ENCODE measurements around the gene WWOX. TPM values are rescaled to one million over a fixed set of nuclear protein-coding genes. Genes with fewer than 3 reads are reported as not detected.

WWOX gene
- total and polyA plus RNA-seq, 3 experiments from 2014 or later = 17.2 to 18.6 (median 18.2) TPM

- Histone ChIP-seq H3K4me3 (ENCODE audit: low read length) (no peak overlapping the region), H3K27ac (ENCODE audit: low read depth, low read length) (no peak overlapping the region), H3K9me3 (ENCODE audit: low read length) (no peaks in the 10 kb centered on the region), H3K36me3 (ENCODE audit: insufficient read depth, low read length) (no peaks in the 10 kb centered on the region), H3K4me1 (ENCODE audit: insufficient read depth, low read length) (no peaks in the 10 kb centered on the region), H3K27me3 (ENCODE audit: insufficient read depth, low read length, poor library complexity, severe bottlenecking) (no peaks in the 10 kb centered on the region)
- POLR2A ChIA-PET = no interaction called here
- Mint-ChIP-seq H3K27ac (no peak overlapping the region), H3K4me1 (no peaks in the 10 kb centered on the region), H3K27me3 (no peaks in the 10 kb centered on the region), H3K36me3 (peaks cover 0 to 20% (median 8%) of the 10 kb centered on the region in 3 donors), H3K9me3 (peaks cover 0 to 2% (median 0%) of the 10 kb centered on the region in 5 donors), H3K4me3 (no peak overlapping the region)
- no peak for DNase-seq
- CTCF ChIA-PET = no interaction called here
Observed at GRCh38 chr16:78289373-78289772, 189.9 kb downstream of the WWOX start.

GRCh38 chr16:78289844-78290277 lies 190.4 kb downstream of the WWOX start:
- no peaks in the 10 kb centered on the region for H3K9me3 ChIP-seq (ENCODE audit: low read length)
- Mint-ChIP-seq H3K36me3 (peaks cover 0 to 25% (median 10%) of the 10 kb centered on the region in 3 donors), H3K4me1 (no peaks in the 10 kb centered on the region), H3K4me3 (no peak overlapping the region), H3K27ac (no peak overlapping the region), H3K9me3 (peaks cover 0 to 2% (median 0%) of the 10 kb centered on the region in 5 donors), H3K27me3 (no peaks in the 10 kb centered on the region)
- no peaks in the 10 kb centered on the region for H3K36me3 ChIP-seq (ENCODE audit: insufficient read depth, low read length)
- H3K4me3 ChIP-seq (ENCODE audit: low read length) = no peak overlapping the region
- ChIA-PET POLR2A (no interaction called here), CTCF (no interaction called here)
- no peaks in the 10 kb centered on the region for H3K27me3 ChIP-seq (ENCODE audit: insufficient read depth, low read length, poor library complexity, severe bottlenecking)
- H3K4me1 ChIP-seq (ENCODE audit: insufficient read depth, low read length) = no peaks in the 10 kb centered on the region
- H3K27ac ChIP-seq (ENCODE audit: low read depth, low read length) = no peak overlapping the region
- DNase-seq = no peak

DNA sequence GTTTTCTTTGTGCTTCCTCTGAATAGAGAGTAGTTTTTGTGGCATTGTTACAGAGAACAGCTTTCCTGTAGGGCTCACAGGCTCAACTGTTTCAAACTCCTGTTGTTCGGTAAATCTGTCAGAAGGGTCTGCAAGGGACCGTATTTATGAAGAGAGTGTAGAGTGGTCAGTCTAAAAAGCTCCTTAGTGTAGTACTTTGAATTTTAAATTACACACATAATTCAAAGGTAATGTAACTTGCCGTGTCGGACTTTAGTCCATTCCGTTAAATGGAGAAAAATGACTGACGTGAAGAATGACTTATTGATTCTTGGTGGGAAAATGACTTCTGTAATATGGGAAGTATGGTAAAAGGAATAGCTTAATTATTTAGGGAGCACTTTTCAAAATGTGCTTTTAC lies 190.9 kb downstream of the WWOX start:
- Histone ChIP-seq H3K4me1 (ENCODE audit: insufficient read depth, low read length) (no peaks in the 10 kb centered on the region), H3K4me3 (ENCODE audit: low read length) (no peak overlapping the region), H3K27ac (ENCODE audit: low read depth, low read length) (no peak overlapping the region), H3K9me3 (ENCODE audit: low read length) (no peaks in the 10 kb centered on the region), H3K36me3 (ENCODE audit: insufficient read depth, low read length) (no peaks in the 10 kb centered on the region), H3K27me3 (ENCODE audit: insufficient read depth, low read length, poor library complexity, severe bottlenecking) (no peaks in the 10 kb centered on the region)
- Mint-ChIP-seq H3K4me1 (no peaks in the 10 kb centered on the region), H3K9me3 (peaks cover 0 to 3% (median 0%) of the 10 kb centered on the region in 5 donors), H3K27ac (no peak overlapping the region), H3K27me3 (no peaks in the 10 kb centered on the region), H3K4me3 (no peak overlapping the region), H3K36me3 (peaks cover 0 to 29% (median 10%) of the 10 kb centered on the region in 3 donors)
- ChIA-PET POLR2A (no interaction called here), CTCF (no interaction called here)
- DNase-seq = no peak

- H3K27me3 ChIP-seq (ENCODE audit: insufficient read depth, low read length, poor library complexity, severe bottlenecking) = no peaks in the 10 kb centered on the region
- H3K4me1 ChIP-seq (ENCODE audit: insufficient read depth, low read length) = no peaks in the 10 kb centered on the region
- POLR2A ChIA-PET = no interaction called here
- Mint-ChIP-seq H3K27ac (no peak overlapping the region), H3K4me3 (no peak overlapping the region), H3K27me3 (no peaks in the 10 kb centered on the region), H3K9me3 (peaks cover 0 to 3% (median 0%) of the 10 kb centered on the region in 5 donors), H3K4me1 (no peaks in the 10 kb centered on the region), H3K36me3 (peaks cover 0 to 29% (median 10%) of the 10 kb centered on the region in 3 donors)
- H3K36me3 ChIP-seq (ENCODE audit: insufficient read depth, low read length) = no peaks in the 10 kb centered on the region
- no peak for DNase-seq
- CTCF ChIA-PET = no interaction called here
- no peak overlapping the region for H3K27ac ChIP-seq (ENCODE audit: low read depth, low read length)
- no peaks in the 10 kb centered on the region for H3K9me3 ChIP-seq (ENCODE audit: low read length)
- no peak overlapping the region for H3K4me3 ChIP-seq (ENCODE audit: low read length)
Observed at GRCh38 chr16:78290872-78291591, 191.6 kb downstream of the WWOX start.

GRCh38 chr16:78291604-78292003 lies 192.2 kb downstream of the WWOX start:
- peaks cover 0 to 29% (median 10%) of the 10 kb centered on the region in 3 donors for H3K36me3 Mint-ChIP-seq
- H3K27ac Mint-ChIP-seq = no peak overlapping the region
- H3K4me3 ChIP-seq (ENCODE audit: low read length) = no peak overlapping the region
- no peak overlapping the region for H3K27ac ChIP-seq (ENCODE audit: low read depth, low read length)
- ChIA-PET CTCF (no interaction called here), POLR2A (no interaction called here)
- no peaks in the 10 kb centered on the region for H3K9me3 ChIP-seq (ENCODE audit: low read length)
- no peaks in the 10 kb centered on the region for H3K27me3 ChIP-seq (ENCODE audit: insufficient read depth, low read length, poor library complexity, severe bottlenecking)
- no peaks in the 10 kb centered on the region for H3K4me1 ChIP-seq (ENCODE audit: insufficient read depth, low read length)
- no peaks in the 10 kb centered on the region for H3K27me3 Mint-ChIP-seq
- H3K4me3 Mint-ChIP-seq = no peak overlapping the region
- DNase-seq = no peak
- H3K9me3 Mint-ChIP-seq = peaks cover 0 to 3% (median 0%) of the 10 kb centered on the region in 5 donors
- H3K36me3 ChIP-seq (ENCODE audit: insufficient read depth, low read length) = no peaks in the 10 kb centered on the region
- no peaks in the 10 kb centered on the region for H3K4me1 Mint-ChIP-seq

GRCh38 chr16:78292086-78292843 lies 192.8 kb downstream of the WWOX start:
- Mint-ChIP-seq H3K27me3 (no peaks in the 10 kb centered on the region), H3K36me3 (peaks cover 0 to 34% (median 13%) of the 10 kb centered on the region in 3 donors), H3K27ac (no peak overlapping the region), H3K4me1 (no peaks in the 10 kb centered on the region), H3K9me3 (peaks cover 0 to 3% (median 0%) of the 10 kb centered on the region in 5 donors), H3K4me3 (no peak overlapping the region)
- ChIA-PET CTCF (no interaction called here), POLR2A (no interaction called here)
- Histone ChIP-seq H3K27ac (ENCODE audit: low read depth, low read length) (no peak overlapping the region), H3K36me3 (ENCODE audit: insufficient read depth, low read length) (no peaks in the 10 kb centered on the region), H3K9me3 (ENCODE audit: low read length) (no peaks in the 10 kb centered on the region), H3K4me3 (ENCODE audit: low read length) (no peak overlapping the region), H3K4me1 (ENCODE audit: insufficient read depth, low read length) (no peaks in the 10 kb centered on the region), H3K27me3 (ENCODE audit: insufficient read depth, low read length, poor library complexity, severe bottlenecking) (no peaks in the 10 kb centered on the region)
- no peak for DNase-seq

DNA sequence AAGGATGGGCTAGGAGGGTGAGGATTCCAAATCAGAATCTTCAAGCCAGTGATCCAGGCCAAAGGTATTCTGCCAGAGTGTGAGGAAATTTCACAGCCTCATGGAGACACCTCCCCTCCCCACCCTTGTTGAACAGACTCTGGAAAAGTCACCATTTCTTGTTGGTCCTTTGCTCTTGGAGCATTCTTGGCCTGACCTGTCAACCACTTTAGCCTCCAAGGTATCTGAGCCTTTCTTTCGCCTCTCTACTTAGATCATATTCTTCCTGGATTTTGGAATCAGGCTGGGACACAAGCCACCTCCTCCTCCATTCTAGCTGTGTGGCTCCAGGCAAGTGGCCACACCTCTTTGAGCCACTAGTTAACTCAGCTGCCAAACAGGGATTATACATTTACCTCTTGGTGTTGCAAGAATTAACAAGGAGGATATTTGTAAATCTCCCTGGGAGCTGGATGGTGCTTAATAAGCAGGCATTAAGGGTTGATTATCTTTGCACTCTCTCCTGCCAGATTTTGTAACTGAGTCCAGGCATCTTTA lies 193.5 kb downstream of the WWOX start:
- H3K4me1 ChIP-seq (ENCODE audit: insufficient read depth, low read length) = no peaks in the 10 kb centered on the region
- H3K27ac Mint-ChIP-seq = no peak overlapping the region
- DNase-seq = no peak
- ChIA-PET POLR2A (no interaction called here), CTCF (no interaction called here)
- H3K27me3 Mint-ChIP-seq = no peaks in the 10 kb centered on the region
- no peak overlapping the region for H3K4me3 Mint-ChIP-seq
- no peak overlapping the region for H3K4me3 ChIP-seq (ENCODE audit: low read length)
- no peaks in the 10 kb centered on the region for H3K9me3 ChIP-seq (ENCODE audit: low read length)
- no peak overlapping the region for H3K27ac ChIP-seq (ENCODE audit: low read depth, low read length)
- H3K4me1 Mint-ChIP-seq = no peaks in the 10 kb centered on the region
- H3K9me3 Mint-ChIP-seq = peaks cover 0 to 3% (median 0%) of the 10 kb centered on the region in 5 donors
- H3K27me3 ChIP-seq (ENCODE audit: insufficient read depth, low read length, poor library complexity, severe bottlenecking) = no peaks in the 10 kb centered on the region
- H3K36me3 ChIP-seq (ENCODE audit: insufficient read depth, low read length) = no peaks in the 10 kb centered on the region
- peaks cover 0 to 41% (median 13%) of the 10 kb centered on the region in 3 donors for H3K36me3 Mint-ChIP-seq

DNA sequence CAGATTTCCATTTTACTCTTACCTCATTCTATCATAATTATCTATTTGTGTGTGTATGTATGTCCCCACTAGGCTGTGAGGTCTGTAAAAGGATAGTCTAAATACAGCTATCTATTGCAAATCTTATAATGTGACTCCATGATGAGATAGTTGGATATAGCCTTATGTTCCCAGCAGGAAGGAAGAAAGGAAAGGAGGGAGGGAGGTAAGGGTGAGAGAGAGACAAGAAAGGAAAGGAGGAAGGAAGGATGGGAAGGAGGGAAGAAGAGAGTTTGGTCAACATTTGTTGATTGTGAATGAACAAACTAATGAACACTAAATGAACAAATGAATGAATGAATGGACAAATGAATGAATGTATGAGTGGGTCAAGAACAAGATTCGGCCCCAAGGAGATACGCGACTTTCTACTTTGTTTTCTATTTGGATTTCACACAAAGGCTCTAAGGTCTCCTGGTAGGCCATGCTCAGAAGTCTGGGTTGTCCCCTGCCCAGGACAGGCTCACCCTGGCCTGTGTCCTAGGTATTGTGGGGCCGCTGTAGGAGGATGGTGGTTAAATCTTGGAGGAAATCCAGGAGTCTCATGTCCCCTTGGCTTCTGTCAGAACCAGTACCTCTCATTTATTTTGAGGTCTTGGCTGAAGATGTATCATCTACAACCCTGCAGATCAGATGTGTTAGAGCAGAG lies 195.2 kb downstream of the WWOX start:
- no peak overlapping the region for H3K27ac ChIP-seq (ENCODE audit: low read depth, low read length)
- Mint-ChIP-seq H3K36me3 (peaks cover 0 to 44% (median 16%) of the 10 kb centered on the region in 3 donors), H3K27ac (peak overlapping the region in 1 of 8 donors; percentile 37), H3K9me3 (peaks cover 0 to 2% (median 0%) of the 10 kb centered on the region in 5 donors), H3K4me3 (no peak overlapping the region), H3K4me1 (no peaks in the 10 kb centered on the region), H3K27me3 (no peaks in the 10 kb centered on the region)
- no peak overlapping the region for H3K4me3 ChIP-seq (ENCODE audit: low read length)
- H3K27me3 ChIP-seq (ENCODE audit: insufficient read depth, low read length, poor library complexity, severe bottlenecking) = no peaks in the 10 kb centered on the region
- no peak for DNase-seq
- CTCF ChIA-PET = no interaction called here
- POLR2A ChIA-PET = no interaction called here
- H3K9me3 ChIP-seq (ENCODE audit: low read length) = no peaks in the 10 kb centered on the region
- H3K4me1 ChIP-seq (ENCODE audit: insufficient read depth, low read length) = no peaks in the 10 kb centered on the region
- no peaks in the 10 kb centered on the region for H3K36me3 ChIP-seq (ENCODE audit: insufficient read depth, low read length)
